T-helper 2 cell (primary cell): ENCODE measurements around the gene KRTAP6-2.

ENCODE experiments used
- DNase-seq, 5 experiments: peaks; one replicate each; pipeline versions ENCODE4 v3.0.0 to v3.0.0-alpha.2; 2012 to 2022
- total RNA-seq, 2 donors: gene quantifications; one replicate each; lab custom pipeline; 2026; lab: John Stamatoyannopoulos, UW

KRTAP6-2 gene, protein sequence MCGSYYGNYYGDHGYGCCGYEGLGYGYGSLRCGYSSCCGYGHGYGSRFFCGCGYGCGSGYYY
- 0 reads per million in 2 donors for total RNA-seq

DNA sequence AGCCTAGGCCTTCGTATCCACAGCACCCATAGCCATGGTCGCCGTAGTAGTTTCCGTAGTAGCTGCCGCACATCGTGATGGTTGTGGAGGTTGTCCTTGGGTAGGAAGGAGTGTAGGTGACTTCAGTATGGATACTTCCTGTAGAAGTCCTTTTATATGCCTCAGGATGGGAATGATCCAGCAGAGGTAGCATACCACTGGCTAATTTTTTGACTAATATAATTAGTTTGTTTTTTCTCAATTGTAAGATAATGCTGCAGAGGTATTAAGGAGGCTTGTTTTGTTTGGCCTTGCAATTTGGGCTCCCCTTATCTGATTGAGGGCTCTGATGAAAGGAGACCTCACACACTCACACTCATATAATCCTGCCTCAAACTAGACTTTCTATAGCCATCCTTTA lies at the start of gene KRTAP6-2:
KRTAP6-2 (minus strand) TSS at position 101 of the 400 bp plus-strand sequence; CDS start at position 73, 28 bp downstream.
- DNase-seq, result peak in 1 of 5 experiments; percentile 6

GRCh38 chr21:30646904-30647414 lies 48.3 kb upstream of the KRTAP6-2 start:
- DNase-seq, result no peak

DNA sequence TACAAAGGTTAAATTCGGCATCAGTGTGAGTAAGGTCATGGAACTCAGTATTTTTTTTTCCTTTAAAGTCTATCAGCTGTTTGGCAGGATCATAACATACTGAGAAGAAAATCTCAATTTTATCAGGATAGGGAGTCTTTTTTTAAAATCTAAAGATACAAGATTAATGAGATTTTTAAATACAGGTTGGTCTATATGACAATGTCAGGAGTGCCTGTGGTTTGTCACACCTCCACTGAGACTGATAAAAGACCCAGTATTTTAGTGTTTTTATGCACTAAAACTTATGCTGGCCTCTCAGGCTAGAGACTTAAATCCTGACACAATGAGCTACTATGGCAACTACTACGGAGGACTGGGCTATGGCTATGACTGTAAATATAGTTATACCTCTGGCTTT lies 43.9 kb upstream of the KRTAP6-2 start, which contains the start of gene KRTAP20-3:
KRTAP20-3 (plus strand) TSS at position 301 of the 400 bp plus-strand sequence.
- DNase-seq, result no peak

GRCh38 chr21:30638686-30639085 lies 40.0 kb upstream of the KRTAP6-2 start:
- DNase-seq, result no peak

- DNase-seq, result no peak
These were observed 36.2 kb upstream of the KRTAP6-2 start, which contains the start of gene KRTAP20-2 for GRCh38 chr21:30634906-30635305. Gene KRTAP20-2, plus strand, starts transcription at chr21:30635206. Its CDS starts 58 bp downstream, at chr21:30635264.

DNA sequence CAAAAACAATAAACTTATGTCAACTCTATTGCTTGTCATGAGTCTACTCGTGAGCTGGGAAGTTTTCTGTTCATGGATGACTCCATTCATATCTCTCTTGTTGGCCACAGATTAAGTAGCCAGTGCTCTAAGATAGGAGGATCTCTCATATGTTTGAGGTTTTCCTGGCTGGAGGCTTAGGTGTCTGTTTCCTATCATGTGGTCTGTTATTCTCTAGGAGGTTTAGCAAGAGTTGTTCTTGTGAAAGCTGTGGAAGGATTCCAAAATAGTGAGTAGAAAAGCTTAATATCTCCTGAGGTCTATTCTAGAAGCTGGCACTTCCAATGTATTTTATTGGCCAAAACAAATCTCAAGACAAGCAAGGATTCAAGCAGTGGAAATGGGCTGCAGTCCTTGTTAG lies 30.5 kb upstream of the KRTAP6-2 start:
- DNase-seq, result no peak

DNA sequence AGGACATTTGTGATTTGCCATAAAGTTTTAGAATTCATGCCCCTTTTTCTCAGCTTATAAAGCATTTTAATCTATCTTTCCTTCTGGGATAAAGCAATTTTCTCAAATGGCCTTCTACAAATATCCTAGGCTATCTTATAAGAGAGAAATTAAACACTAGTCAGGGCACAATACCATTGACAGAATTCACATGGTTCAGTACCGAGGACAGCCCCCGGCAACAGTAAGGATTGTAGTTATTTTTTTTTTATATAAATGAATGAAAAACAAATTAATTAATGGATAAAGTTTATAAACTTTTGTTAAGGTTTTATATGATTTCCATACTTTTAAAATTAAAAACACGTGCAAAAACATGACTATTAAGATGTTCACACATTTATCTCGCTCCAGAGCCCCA lies 29.4 kb upstream of the KRTAP6-2 start:
- DNase-seq, result no peak

GRCh38 chr21:30625449-30626165 lies 26.9 kb upstream of the KRTAP6-2 start:
- no peak for DNase-seq

GRCh38 chr21:30623362-30623761 lies 24.7 kb upstream of the KRTAP6-2 start:
- no peak for DNase-seq

DNA sequence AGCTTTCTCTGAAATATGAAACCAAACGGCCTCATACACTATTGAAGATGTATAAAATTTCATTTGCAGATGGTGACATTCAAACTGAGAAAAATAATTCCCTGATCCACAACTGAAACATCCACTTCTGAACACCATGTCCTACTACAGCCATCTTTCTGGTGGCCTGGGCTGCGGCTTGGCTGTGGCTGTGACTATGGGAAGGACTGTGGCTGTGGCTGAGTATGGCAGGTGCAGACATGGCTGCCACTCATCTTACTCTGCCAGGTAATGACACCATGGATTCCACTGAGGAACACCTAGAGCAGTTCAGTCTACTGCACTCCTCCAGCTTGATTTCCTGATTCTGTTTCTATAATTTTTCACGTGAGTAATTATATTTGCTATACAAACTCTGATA lies 21.8 kb upstream of the KRTAP6-2 start, which contains the start of gene KRTAP20-4:
KRTAP20-4 (plus strand) TSS at position 106 of the 400 bp plus-strand sequence.
- DNase-seq, result no peak

GRCh38 chr21:30620080-30620479 lies 21.4 kb upstream of the KRTAP6-2 start:
- no peak for DNase-seq

DNA sequence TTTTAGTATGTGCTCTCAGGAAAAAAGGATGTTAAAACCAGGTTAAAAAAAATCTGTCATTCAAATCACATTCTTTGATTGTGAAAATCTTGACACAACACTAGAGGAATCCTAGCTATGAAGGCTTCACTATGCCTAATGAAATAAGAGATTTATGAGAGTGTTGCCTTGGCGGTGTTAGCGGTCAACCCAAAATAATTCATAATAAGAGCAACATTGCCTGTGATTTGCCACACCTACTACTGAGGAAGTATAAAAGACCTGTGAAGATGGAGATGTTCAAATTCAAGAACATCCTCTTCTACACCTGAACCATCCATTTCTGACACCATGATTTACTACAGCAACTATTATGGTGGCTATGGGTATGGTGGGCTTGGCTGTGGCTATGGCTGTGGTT lies 17.4 kb upstream of the KRTAP6-2 start, which contains the start of gene KRTAP20-1:
KRTAP20-1 (plus strand) TSS at position 301 of the 400 bp plus-strand sequence; CDS start at position 331, 30 bp downstream.
- no peak for DNase-seq

GRCh38 chr21:30615199-30615598 lies 16.5 kb upstream of the KRTAP6-2 start:
- no peak for DNase-seq

DNA sequence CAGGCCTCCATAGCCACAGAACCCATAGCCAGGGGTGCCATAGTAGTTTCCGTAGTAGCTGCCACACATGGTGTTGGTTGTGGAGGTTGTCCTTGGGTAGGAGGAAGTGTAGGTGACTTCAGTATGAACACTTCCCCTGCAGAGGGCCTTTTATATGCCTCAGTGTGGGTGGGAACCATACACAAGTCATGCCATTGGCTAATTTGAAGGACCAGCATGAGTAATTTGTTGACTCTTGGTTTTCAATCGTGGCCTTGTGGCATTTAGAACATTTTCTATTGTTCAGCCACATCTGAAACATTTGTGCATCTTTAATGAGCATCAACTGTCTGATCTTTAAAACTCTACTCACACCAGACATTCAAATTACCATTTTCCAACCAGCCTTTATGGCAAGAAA lies 15.1 kb upstream of the KRTAP6-2 start, which contains the start of gene KRTAP6-1:
KRTAP6-1 (minus strand) TSS at position 95 of the 400 bp plus-strand sequence; CDS start at position 69, 26 bp downstream.
- peak in 1 of 5 experiments; percentile 63 for DNase-seq

DNA sequence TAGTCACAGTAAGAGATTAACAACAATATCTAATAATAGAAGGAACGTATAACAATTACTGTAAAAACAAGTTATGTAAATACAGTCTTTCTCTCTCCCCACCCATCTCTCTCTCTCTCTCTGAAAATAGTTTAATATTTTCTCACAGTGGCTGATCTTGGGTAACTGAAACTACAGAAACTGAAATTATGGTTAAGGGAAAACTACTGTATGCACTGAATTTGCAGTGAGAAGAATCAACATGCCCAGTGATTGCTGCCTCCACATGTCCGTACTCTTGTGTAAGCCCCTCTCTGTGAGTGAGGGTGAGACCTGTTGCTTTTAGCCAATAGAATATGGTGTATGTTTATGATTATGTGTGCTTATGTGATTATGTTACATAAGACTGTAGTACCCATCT lies 13.4 kb upstream of the KRTAP6-2 start:
- DNase-seq, result no peak

DNA sequence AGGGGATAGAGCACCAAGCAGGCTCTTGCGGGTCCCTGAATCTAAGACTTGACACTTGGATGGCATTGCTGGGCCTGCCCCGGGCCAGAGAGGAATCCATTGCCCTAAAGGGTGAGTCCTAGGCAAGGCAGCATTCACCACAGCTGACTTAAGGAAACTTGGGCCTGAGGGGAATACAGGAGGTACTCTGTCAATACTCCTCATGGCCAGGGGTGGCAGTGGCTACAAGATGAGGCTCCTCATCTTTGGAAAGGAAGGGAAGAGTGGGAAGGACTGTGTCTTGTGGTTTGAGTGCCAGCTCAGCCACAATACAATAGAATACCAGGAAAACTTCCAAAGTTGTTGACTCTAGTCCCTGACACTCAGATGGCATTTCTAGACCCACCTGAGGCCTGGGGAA lies 7.3 kb upstream of the KRTAP6-2 start:
- DNase-seq, result no peak

- DNase-seq, result no peak
These were observed 2.1 kb upstream of the KRTAP6-2 start, which contains the start of gene KRTAP22-1 for GRCh38 chr21:30600787-30601186. Gene KRTAP22-1, plus strand, starts transcription at chr21:30601087.

DNA sequence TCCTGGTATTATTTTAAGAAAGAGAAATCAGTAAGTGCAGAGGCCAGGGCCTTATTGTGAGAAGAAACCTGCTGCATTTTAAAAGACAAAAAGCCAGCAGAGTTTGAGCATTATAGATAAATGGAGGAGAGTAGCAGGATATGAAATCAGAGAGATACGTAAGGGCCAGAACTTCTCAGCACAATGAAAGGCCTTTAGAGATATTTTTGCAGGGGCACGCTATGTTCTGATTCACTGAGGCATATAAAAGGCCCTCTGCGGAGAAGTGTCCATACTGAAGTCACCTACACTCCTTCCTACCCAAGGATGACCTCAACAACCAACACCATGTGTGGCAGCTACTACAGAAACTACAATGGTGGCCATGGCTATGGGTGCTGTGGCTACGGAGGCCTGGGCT lies 6.6 kb downstream of the KRTAP6-2 start, which contains the start of gene KRTAP6-3:
KRTAP6-3 (plus strand) TSS at position 301 of the 400 bp plus-strand sequence; CDS start at position 307, 6 bp downstream.
- no peak for DNase-seq

DNA sequence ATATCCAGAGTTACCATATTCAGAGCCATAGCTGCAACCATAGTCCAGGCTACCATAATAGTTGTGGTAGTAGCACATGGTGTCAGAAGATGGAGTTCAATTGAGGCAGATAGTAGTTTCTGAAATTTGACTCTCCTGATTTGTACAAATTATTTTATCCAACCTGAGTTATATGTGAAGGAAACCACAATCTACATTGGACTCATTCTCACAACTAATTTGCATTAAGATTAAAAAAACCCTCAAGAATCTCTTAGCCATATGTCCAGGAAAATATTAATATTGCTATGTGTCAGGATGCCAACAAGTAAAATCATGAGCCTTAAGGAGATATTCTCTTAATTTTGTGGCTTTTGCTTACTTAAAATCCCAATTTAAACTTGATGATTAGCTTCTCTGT lies 8.4 kb downstream of the KRTAP6-2 start, which contains the start of gene KRTAP22-2:
KRTAP22-2 (minus strand) TSS at position 101 of the 400 bp plus-strand sequence.
- DNase-seq, result no peak

DNA sequence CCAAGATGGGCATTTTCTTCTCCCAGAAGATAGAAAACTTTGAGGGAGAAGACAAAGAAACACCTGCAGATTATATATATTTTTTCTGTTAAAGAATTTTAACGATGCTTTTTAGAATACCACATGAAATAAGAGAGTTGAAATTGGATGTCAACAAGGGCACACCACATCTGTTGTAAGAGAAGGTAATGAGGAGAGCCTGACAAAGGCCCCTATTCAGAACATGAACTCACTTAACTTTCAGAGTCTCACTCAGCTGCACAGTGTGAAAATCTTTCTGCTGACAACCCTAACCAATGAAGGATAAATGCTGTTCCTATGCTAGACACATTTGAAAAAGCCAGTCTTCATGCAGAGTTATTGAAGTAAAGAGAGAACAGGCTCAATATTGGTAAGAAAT lies 15.8 kb downstream of the KRTAP6-2 start:
- no peak for DNase-seq

- no peak for DNase-seq
These were observed 18.6 kb downstream of the KRTAP6-2 start for GRCh38 chr21:30580132-30580531.

GRCh38 chr21:30579346-30579745 lies 19.4 kb downstream of the KRTAP6-2 start:
- DNase-seq, result no peak

- peak in 1 of 5 experiments; percentile 16 for DNase-seq
These were observed 20.9 kb downstream of the KRTAP6-2 start for GRCh38 chr21:30577766-30578165.
